RWPE2 (cell line): ENCODE results near the gene ULK2.

Source experiments
- ATAC-seq: fragments of 200-7000 bp; cut with Tn5 transposase; 3 replicates; pipeline ENCODE4 v1.9.1; 2021; ENCODE audit warnings: low read depth
- DNase-seq: peaks from one replicate; pipeline ENCODE4 v3.0.0-alpha.2; 2020; ENCODE audit warnings: low spot score
- H3K27ac ChIP-seq: fragments of 450-650 bp; 2 replicates; pipeline ENCODE4 v1.5.1; 2017; ENCODE audit warnings: mild to moderate bottlenecking; ENCODE audit not compliant: poor library complexity, severe bottlenecking
- H3K27me3 ChIP-seq: fragments of 250-450 bp; sonication (Bioruptor Pico); 2 replicates; pipeline ENCODE4 v1.5.1; 2021; ENCODE audit warnings: mild to moderate bottlenecking, moderate library complexity; ENCODE audit not compliant: insufficient read depth, poor library complexity, severe bottlenecking
- H3K36me3 ChIP-seq: fragments of 250-450 bp; sonication (Bioruptor Pico); 2 replicates; pipeline ENCODE4 v1.5.1; 2020; ENCODE audit warnings: low read depth, mild to moderate bottlenecking, moderate library complexity
- H3K4me1 ChIP-seq: fragments of 250-450 bp; sonication (Bioruptor Pico); 2 replicates; pipeline ENCODE4 v1.5.1; 2021; ENCODE audit warnings: mild to moderate bottlenecking, moderate library complexity; ENCODE audit not compliant: insufficient read depth, poor library complexity, severe bottlenecking
- H3K4me3 ChIP-seq: fragments of 250-450 bp; sonication (Bioruptor Pico); 2 replicates; pipeline ENCODE4 v1.5.1; 2021; ENCODE audit warnings: mild to moderate bottlenecking, moderate library complexity; ENCODE audit not compliant: severe bottlenecking
- H3K9me3 ChIP-seq: fragments of 250-450 bp; sonication (Bioruptor Pico); 2 replicates; pipeline ENCODE4 v1.5.1; 2021; ENCODE audit warnings: mild to moderate bottlenecking, moderate library complexity; ENCODE audit not compliant: severe bottlenecking
- TF ChIP-seq, protein P1 (sequence below): fragments of 450-650 bp; IDR thresholded peaks from one replicate; pipeline ENCODE4 v1.5.1; 2017; ENCODE audit warnings: mild to moderate bottlenecking, moderate library complexity; ENCODE audit not compliant: poor library complexity, severe bottlenecking

Gene ULK2

DNA sequence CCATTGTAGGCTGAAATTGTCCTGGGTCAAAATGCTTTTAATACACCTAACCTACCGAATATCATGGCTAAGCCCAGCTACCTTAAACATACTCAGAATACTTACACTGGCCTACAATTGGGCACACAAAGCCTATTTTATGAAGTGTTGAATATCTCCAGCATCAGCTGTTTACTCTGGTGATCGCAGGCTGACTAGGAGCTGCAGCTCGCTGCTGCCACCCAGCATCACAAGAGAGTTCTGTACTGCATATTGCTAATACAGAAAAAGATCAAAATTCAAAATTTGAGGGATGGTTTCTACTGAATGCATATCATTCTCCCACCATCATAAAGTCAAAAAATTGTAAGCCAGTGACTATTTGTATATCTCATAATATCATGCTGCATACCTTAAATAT, 55.3 kb downstream of the ULK2 start:
- ATAC-seq: no peak
- H3K4me3 ChIP-seq: no peak overlapping the region
- peaks cover 38% of the 10 kb centered on the region for H3K36me3 ChIP-seq
- H3K27ac ChIP-seq: no peak overlapping the region
- no peak for DNase-seq
- H3K9me3 ChIP-seq: no peaks in the 10 kb centered on the region
- H3K4me1 ChIP-seq: no peaks in the 10 kb centered on the region
- TF ChIP-seq, protein P1, sequence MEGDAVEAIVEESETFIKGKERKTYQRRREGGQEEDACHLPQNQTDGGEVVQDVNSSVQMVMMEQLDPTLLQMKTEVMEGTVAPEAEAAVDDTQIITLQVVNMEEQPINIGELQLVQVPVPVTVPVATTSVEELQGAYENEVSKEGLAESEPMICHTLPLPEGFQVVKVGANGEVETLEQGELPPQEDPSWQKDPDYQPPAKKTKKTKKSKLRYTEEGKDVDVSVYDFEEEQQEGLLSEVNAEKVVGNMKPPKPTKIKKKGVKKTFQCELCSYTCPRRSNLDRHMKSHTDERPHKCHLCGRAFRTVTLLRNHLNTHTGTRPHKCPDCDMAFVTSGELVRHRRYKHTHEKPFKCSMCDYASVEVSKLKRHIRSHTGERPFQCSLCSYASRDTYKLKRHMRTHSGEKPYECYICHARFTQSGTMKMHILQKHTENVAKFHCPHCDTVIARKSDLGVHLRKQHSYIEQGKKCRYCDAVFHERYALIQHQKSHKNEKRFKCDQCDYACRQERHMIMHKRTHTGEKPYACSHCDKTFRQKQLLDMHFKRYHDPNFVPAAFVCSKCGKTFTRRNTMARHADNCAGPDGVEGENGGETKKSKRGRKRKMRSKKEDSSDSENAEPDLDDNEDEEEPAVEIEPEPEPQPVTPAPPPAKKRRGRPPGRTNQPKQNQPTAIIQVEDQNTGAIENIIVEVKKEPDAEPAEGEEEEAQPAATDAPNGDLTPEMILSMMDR: peak; percentile 57
- no peaks in the 10 kb centered on the region for H3K27me3 ChIP-seq

DNA sequence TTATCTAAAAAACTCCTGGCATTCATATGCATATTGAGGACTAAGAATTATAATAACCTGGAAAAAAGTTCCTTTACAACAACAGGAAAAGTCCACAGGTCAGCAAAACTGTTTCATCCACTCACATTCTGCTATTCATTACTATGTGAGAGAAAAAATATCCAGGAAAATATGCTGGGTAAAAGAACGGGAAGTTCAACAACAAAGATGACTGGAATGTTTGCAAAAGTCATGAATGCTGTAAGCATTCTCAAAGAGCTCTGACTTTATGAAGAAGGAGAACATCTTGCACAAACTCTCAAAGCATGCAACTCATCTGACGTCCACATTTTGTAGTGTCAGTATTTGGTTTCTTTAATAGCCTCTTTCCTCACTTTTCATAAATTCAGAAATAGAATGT, 62.7 kb downstream of the ULK2 start:
- ATAC-seq: no peak
- Histone ChIP-seq H3K36me3 (peaks cover 31% of the 10 kb centered on the region), H3K4me3 (no peak overlapping the region)

DNA sequence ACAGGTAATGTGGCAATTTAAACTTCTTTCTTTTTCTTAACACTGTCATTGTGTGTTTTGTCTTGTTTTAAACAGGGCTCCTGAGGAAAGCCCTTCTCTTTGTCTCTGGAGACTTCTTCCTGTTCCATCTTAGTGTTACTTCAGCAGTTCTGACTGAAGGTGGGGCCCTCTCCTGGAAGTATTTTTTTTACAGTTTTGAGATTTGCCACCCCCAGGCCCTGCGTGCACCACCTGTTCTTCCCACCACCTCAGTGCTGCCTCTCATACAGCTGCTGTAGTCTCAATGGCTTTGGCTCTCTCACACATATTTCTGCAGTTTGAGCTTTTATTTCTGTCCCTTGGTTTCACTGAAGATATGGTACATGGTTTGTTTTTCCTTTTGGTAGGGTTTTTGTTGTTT, 67.2 kb downstream of the ULK2 start:
- Histone ChIP-seq H3K4me3 (no peak overlapping the region), H3K36me3 (peaks cover 58% of the 10 kb centered on the region), H3K27me3 (no peaks in the 10 kb centered on the region), H3K9me3 (no peaks in the 10 kb centered on the region), H3K4me1 (no peaks in the 10 kb centered on the region), H3K27ac (peak overlapping the region; percentile 16)
- no peak for ATAC-seq
- TF ChIP-seq, protein P1: no peak
- DNase-seq: no peak

More for the DNA sequence above, 62.7 kb downstream of the ULK2 start:
- TF ChIP-seq, protein P1: no peak
- Histone ChIP-seq H3K27ac (no peak overlapping the region), H3K27me3 (no peaks in the 10 kb centered on the region), H3K4me1 (no peaks in the 10 kb centered on the region), H3K9me3 (no peaks in the 10 kb centered on the region)
- DNase-seq: no peak

DNA sequence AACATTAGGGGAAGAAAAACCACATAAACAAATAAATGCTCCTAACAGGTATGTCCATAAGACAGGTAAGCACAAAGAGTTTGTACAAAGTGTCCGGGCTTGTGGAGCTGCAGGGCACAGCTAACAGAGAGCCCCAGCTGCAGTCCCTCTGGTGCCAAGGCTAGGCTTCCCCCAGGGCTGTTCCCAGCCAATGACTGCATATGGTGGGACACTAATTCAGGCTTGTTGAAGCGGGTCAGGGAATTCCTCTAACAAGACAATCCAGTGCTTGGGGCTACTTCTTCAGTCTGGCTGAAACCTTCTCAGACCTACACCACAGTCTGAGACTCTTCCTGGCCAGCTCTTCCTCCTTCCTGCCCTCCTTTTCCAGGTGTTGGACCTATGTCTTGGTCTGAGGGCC, 67.9 kb downstream of the ULK2 start:
- no peak overlapping the region for H3K4me3 ChIP-seq
- H3K27me3 ChIP-seq: no peaks in the 10 kb centered on the region
- H3K9me3 ChIP-seq: no peaks in the 10 kb centered on the region
- peak overlapping the region; percentile 16 for H3K27ac ChIP-seq
- ATAC-seq (peak; percentile 35; the same call in 2 of the 3 replicates), DNase-seq (no peak)
- no peaks in the 10 kb centered on the region for H3K4me1 ChIP-seq
- H3K36me3 ChIP-seq: peaks cover 60% of the 10 kb centered on the region
- TF ChIP-seq, protein P1: no peak

DNA sequence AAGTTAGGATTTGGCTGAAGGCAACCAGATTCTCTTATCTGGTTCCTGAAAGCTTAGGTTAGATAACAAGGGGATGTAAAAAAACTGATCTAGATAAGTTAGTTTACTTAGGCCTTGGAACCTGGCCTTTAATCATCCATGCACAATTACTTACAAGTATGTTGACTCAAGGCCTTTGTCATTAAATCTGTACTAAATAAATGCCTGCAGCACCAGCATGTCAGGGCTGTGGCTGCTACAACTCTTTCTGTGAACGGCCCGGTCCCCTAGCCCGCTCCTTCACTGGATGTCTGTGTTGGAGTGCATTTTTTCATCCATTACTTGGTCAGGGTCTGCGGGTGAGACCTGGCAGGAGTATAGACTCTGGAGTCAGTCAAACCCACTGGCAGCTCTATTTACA, 71.3 kb downstream of the ULK2 start:
- Histone ChIP-seq H3K27ac (no peak overlapping the region), H3K4me1 (no peaks in the 10 kb centered on the region), H3K27me3 (no peaks in the 10 kb centered on the region), H3K9me3 (no peaks in the 10 kb centered on the region), H3K4me3 (no peak overlapping the region), H3K36me3 (peaks cover 61% of the 10 kb centered on the region)
- TF ChIP-seq, protein P1: no peak
- DNase-seq: no peak
- ATAC-seq: no peak
